Hippocampal formation (tissue), 2 donors: Measurements from ENCODE around the gene DLX1.

Source experiments
- DNase-seq, 2 donors: peaks; one replicate each; lab custom pipeline; 2025; lab: John Stamatoyannopoulos, UW

The DLX1 gene

GRCh38 chr2:172087207-172087779 is 2.0 kb downstream of the DLX1 start:
- DNase-seq = no peak

GRCh38 chr2:172087780-172088244 is 2.5 kb downstream of the DLX1 start:
- no peak for DNase-seq

GRCh38 chr2:172088245-172089004 is 3.1 kb downstream of the DLX1 start:
- DNase-seq = no peak

GRCh38 chr2:172089005-172089504 is 3.7 kb downstream of the DLX1 start:
- DNase-seq = no peak

GRCh38 chr2:172089633-172090032 is 4.3 kb downstream of the DLX1 start:
- no peak for DNase-seq

GRCh38 chr2:172090044-172090961 is 5.0 kb downstream of the DLX1 start:
- DNase-seq = no peak

GRCh38 chr2:172091000-172091641 is 5.8 kb downstream of the DLX1 start:
- DNase-seq = no peak

- DNase-seq = no peak
These were observed 6.7 kb downstream of the DLX1 start for GRCh38 chr2:172091761-172092566.

GRCh38 chr2:172092716-172093415 is 7.6 kb downstream of the DLX1 start:
- DNase-seq = no peak

GRCh38 chr2:172093416-172094293 is 8.3 kb downstream of the DLX1 start:
- no peak for DNase-seq

GRCh38 chr2:172094294-172095145 is 9.2 kb downstream of the DLX1 start:
- DNase-seq = no peak

- no peak for DNase-seq
These were observed 10.0 kb downstream of the DLX1 start for GRCh38 chr2:172095146-172095904.

- DNase-seq = no peak
These were observed 10.8 kb downstream of the DLX1 start for GRCh38 chr2:172095905-172096625.

- DNase-seq = no peak
These were observed 11.6 kb downstream of the DLX1 start for GRCh38 chr2:172096626-172097547.

- DNase-seq = no peak
These were observed 12.3 kb downstream of the DLX1 start for GRCh38 chr2:172097557-172098131.

- no peak for DNase-seq
These were observed 13.0 kb downstream of the DLX1 start for GRCh38 chr2:172098287-172098649.
